HL-60 (cell line): ENCODE measurements around the gene ALPL.

Experiments
- GABPA ChIP-seq: IDR thresholded peaks from 2 replicates; pipeline ENCODE4 v1.6.1; 2012; ENCODE audit warnings: low read depth
- POLR2AphosphoS5 ChIP-seq: IDR thresholded peaks from 2 replicates; pipeline ENCODE4 v1.6.1; 2012; ENCODE audit warnings: low read depth
- SPI1 ChIP-seq: IDR thresholded peaks from 2 replicates; pipeline ENCODE4 v1.6.1; 2012; ENCODE audit warnings: low read depth, mild to moderate bottlenecking, borderline replicate concordance
- TF ChIP-seq, protein P1 (sequence below): IDR thresholded peaks from one replicate; pipeline ENCODE4 v1.5.1; 2011; ENCODE audit warnings: low read length, control low read depth, inconsistent platforms; ENCODE audit not compliant: insufficient read depth
- TF ChIP-seq, protein P2 (sequence below): IDR thresholded peaks from 2 replicates; pipeline ENCODE4 v1.6.1; 2012; ENCODE audit warnings: low read depth; ENCODE audit not compliant: insufficient replicate concordance

DNA sequence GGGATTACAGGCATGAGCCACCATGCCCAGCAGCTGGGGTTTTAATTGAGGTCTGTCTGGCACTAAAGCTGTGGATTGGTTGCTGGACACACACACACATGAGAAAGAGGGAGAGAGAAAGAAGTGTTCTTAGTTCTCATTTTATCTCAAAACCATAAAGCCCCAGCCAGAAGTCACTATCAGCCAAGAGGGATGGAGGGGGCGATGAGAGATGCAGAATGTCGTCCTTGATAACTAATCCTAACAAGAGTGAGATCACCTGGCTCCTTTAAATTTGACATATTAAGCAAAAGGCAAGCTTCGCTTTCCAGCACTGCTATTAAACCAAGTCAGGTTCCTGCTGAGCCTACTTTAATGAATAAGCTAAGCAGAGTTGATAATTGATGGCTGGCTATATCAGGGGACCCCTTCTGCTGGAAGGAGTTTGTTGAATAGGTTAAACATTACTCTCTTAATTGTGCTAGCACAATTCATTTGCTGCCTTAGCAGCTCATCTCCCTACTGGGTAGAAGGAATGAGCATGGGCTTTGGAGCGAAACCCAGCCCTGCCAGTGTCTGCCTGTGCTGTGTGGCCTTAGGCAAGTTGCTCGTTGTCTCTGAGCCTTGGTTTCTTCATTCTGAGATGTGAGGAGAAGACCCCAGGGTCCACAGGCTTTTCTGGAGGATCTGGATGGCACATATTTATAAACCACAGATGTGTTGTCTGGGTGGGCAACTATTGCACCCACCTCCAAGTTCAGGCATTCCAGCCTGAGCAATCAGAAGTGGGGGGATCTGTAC lies 50.8 kb downstream of the ALPL start:
- TF ChIP-seq, protein P1, sequence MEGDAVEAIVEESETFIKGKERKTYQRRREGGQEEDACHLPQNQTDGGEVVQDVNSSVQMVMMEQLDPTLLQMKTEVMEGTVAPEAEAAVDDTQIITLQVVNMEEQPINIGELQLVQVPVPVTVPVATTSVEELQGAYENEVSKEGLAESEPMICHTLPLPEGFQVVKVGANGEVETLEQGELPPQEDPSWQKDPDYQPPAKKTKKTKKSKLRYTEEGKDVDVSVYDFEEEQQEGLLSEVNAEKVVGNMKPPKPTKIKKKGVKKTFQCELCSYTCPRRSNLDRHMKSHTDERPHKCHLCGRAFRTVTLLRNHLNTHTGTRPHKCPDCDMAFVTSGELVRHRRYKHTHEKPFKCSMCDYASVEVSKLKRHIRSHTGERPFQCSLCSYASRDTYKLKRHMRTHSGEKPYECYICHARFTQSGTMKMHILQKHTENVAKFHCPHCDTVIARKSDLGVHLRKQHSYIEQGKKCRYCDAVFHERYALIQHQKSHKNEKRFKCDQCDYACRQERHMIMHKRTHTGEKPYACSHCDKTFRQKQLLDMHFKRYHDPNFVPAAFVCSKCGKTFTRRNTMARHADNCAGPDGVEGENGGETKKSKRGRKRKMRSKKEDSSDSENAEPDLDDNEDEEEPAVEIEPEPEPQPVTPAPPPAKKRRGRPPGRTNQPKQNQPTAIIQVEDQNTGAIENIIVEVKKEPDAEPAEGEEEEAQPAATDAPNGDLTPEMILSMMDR, result no peak
- TF ChIP-seq, protein P2, sequence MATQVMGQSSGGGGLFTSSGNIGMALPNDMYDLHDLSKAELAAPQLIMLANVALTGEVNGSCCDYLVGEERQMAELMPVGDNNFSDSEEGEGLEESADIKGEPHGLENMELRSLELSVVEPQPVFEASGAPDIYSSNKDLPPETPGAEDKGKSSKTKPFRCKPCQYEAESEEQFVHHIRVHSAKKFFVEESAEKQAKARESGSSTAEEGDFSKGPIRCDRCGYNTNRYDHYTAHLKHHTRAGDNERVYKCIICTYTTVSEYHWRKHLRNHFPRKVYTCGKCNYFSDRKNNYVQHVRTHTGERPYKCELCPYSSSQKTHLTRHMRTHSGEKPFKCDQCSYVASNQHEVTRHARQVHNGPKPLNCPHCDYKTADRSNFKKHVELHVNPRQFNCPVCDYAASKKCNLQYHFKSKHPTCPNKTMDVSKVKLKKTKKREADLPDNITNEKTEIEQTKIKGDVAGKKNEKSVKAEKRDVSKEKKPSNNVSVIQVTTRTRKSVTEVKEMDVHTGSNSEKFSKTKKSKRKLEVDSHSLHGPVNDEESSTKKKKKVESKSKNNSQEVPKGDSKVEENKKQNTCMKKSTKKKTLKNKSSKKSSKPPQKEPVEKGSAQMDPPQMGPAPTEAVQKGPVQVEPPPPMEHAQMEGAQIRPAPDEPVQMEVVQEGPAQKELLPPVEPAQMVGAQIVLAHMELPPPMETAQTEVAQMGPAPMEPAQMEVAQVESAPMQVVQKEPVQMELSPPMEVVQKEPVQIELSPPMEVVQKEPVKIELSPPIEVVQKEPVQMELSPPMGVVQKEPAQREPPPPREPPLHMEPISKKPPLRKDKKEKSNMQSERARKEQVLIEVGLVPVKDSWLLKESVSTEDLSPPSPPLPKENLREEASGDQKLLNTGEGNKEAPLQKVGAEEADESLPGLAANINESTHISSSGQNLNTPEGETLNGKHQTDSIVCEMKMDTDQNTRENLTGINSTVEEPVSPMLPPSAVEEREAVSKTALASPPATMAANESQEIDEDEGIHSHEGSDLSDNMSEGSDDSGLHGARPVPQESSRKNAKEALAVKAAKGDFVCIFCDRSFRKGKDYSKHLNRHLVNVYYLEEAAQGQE, result no peak
- TF ChIP-seq GABPA, result no peak
- TF ChIP-seq POLR2AphosphoS5, result no peak
- TF ChIP-seq SPI1, result no peak
